ENCODE measurements around the gene TMEM164.

The TMEM164 gene

DNA sequence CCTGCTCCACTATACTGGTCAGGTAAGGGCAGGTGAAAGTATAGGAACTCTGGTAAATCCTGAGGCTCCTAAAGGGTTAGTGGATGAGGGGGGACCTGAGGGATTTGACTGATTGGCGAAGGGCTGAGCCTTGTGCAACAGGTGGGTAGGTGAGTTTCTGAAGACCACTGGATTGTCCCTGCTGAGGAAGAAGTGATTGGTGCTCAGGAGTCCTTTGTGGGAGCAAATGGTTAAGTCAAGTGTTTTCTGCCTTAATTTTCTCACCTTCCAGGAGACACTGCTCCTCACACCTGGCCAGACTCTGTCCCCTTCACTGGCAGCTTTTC is 158.4 kb downstream of the TMEM164 start:
- Histone ChIP-seq H3K9ac (ENCODE audit: low read length) (no peak overlapping the region), H3K36me3 (replicated peaks; ENCODE audit: insufficient read depth, low read length) (no peaks in the 10 kb centered on the region), H3K4me3 (ENCODE audit: low read length) (no peak overlapping the region), H3K4me2 (ENCODE audit: low read depth, low read length) (no peak overlapping the region), H3K4me1 (ENCODE audit: low read length) (peaks cover 29% of the 10 kb centered on the region), H3K9me2 (replicated peaks; ENCODE audit: insufficient read depth, low read length) (no peaks in the 10 kb centered on the region), H4K20me1 (ENCODE audit: insufficient read depth, low read length) (peaks cover 3% of the 10 kb centered on the region; the same call in 1 of the 2 replicates), H3K27me3 (replicated peaks; ENCODE audit: insufficient read depth, low read length) (no peaks in the 10 kb centered on the region), H3K79me2 (ENCODE audit: low read length) (peaks cover 31% of the 10 kb centered on the region), H3F3A (ENCODE audit: insufficient read depth, low read length) (peaks cover 12% of the 10 kb centered on the region), H2AFZ (ENCODE audit: low read length) (no peak overlapping the region), H3K9me3 (replicated peaks; ENCODE audit: insufficient read depth, low read length) (no peaks in the 10 kb centered on the region), H3K27ac (ENCODE audit: low read length) (no peak overlapping the region)
- no peak for DNase-seq
- TF ChIP-seq, protein P1, sequence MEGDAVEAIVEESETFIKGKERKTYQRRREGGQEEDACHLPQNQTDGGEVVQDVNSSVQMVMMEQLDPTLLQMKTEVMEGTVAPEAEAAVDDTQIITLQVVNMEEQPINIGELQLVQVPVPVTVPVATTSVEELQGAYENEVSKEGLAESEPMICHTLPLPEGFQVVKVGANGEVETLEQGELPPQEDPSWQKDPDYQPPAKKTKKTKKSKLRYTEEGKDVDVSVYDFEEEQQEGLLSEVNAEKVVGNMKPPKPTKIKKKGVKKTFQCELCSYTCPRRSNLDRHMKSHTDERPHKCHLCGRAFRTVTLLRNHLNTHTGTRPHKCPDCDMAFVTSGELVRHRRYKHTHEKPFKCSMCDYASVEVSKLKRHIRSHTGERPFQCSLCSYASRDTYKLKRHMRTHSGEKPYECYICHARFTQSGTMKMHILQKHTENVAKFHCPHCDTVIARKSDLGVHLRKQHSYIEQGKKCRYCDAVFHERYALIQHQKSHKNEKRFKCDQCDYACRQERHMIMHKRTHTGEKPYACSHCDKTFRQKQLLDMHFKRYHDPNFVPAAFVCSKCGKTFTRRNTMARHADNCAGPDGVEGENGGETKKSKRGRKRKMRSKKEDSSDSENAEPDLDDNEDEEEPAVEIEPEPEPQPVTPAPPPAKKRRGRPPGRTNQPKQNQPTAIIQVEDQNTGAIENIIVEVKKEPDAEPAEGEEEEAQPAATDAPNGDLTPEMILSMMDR (IDR thresholded peaks at IDR 0.05; ENCODE audit: low read length) = no peak
- no peak for TF ChIP-seq EZH2 (optimal IDR thresholded peaks at IDR 0.05; ENCODE audit: low read depth, low read length)
- no peak for TF ChIP-seq EZH2phosphoT487 (IDR thresholded peaks at IDR 0.05; ENCODE audit: low read length)

GRCh38 chrX:110162131-110162530 is 159.2 kb downstream of the TMEM164 start:
- DNase-seq = no peak
- H3K4me2 ChIP-seq (ENCODE audit: low read depth, low read length) = no peak overlapping the region
- no peaks in the 10 kb centered on the region for H3K9me3 ChIP-seq (replicated peaks; ENCODE audit: insufficient read depth, low read length)
- no peaks in the 10 kb centered on the region for H3K27me3 ChIP-seq (replicated peaks; ENCODE audit: insufficient read depth, low read length)
- no peak overlapping the region for H3K27ac ChIP-seq (ENCODE audit: low read length)
- H3K4me1 ChIP-seq (ENCODE audit: low read length) = peaks cover 29% of the 10 kb centered on the region
- no peak overlapping the region for H2AFZ ChIP-seq (ENCODE audit: low read length)
- no peaks in the 10 kb centered on the region for H3K36me3 ChIP-seq (replicated peaks; ENCODE audit: insufficient read depth, low read length)
- peaks cover 3% of the 10 kb centered on the region; the same call in 1 of the 2 replicates for H4K20me1 ChIP-seq (ENCODE audit: insufficient read depth, low read length)
- H3K9ac ChIP-seq (ENCODE audit: low read length) = no peak overlapping the region
- H3F3A ChIP-seq (ENCODE audit: insufficient read depth, low read length) = peaks cover 12% of the 10 kb centered on the region
- TF ChIP-seq, protein P1 (IDR thresholded peaks at IDR 0.05; ENCODE audit: low read length) = no peak
- no peak for TF ChIP-seq EZH2phosphoT487 (IDR thresholded peaks at IDR 0.05; ENCODE audit: low read length)
- TF ChIP-seq EZH2 (optimal IDR thresholded peaks at IDR 0.05; ENCODE audit: low read depth, low read length) = no peak
- no peak overlapping the region for H3K4me3 ChIP-seq (ENCODE audit: low read length)
- H3K79me2 ChIP-seq (ENCODE audit: low read length) = peaks cover 26% of the 10 kb centered on the region
- H3K9me2 ChIP-seq (replicated peaks; ENCODE audit: insufficient read depth, low read length) = no peaks in the 10 kb centered on the region

DNA sequence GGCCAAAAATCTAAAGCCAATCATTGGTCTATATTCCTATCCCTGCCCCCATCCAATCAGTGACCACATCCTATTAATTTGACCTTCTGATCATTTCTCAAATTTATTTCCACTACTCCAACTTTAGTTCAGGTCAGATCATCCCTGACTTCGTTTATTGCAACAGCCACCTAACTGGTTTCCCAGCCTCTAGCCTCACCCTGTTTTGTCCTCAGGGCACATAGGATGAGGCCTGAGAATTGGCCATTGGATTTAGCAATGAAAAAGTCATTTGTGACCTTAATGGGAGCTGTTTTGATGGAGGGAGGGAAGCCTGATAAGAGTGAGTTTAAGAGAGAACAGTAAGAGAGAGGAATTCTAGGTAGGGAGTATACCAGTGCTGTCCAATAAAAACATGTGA is 160.0 kb downstream of the TMEM164 start:
- H3F3A ChIP-seq (ENCODE audit: insufficient read depth, low read length) = peaks cover 12% of the 10 kb centered on the region
- no peaks in the 10 kb centered on the region for H3K36me3 ChIP-seq (replicated peaks; ENCODE audit: insufficient read depth, low read length)

More for the DNA sequence above, 160.0 kb downstream of the TMEM164 start:
- Histone ChIP-seq H3K4me1 (ENCODE audit: low read length) (peaks cover 29% of the 10 kb centered on the region), H3K4me3 (ENCODE audit: low read length) (no peak overlapping the region), H3K9ac (ENCODE audit: low read length) (no peak overlapping the region), H3K9me2 (replicated peaks; ENCODE audit: insufficient read depth, low read length) (no peaks in the 10 kb centered on the region), H2AFZ (ENCODE audit: low read length) (no peak overlapping the region), H3K79me2 (ENCODE audit: low read length) (peaks cover 26% of the 10 kb centered on the region), H3K9me3 (replicated peaks; ENCODE audit: insufficient read depth, low read length) (no peaks in the 10 kb centered on the region), H4K20me1 (ENCODE audit: insufficient read depth, low read length) (peaks cover 3% of the 10 kb centered on the region; the same call in 1 of the 2 replicates), H3K4me2 (ENCODE audit: low read depth, low read length) (no peak overlapping the region), H3K27me3 (replicated peaks; ENCODE audit: insufficient read depth, low read length) (no peaks in the 10 kb centered on the region), H3K27ac (ENCODE audit: low read length) (no peak overlapping the region)
- TF ChIP-seq, protein P1 (IDR thresholded peaks at IDR 0.05; ENCODE audit: low read length) = no peak
- TF ChIP-seq EZH2phosphoT487 (IDR thresholded peaks at IDR 0.05; ENCODE audit: low read length) = no peak
- no peak for DNase-seq

Measured in MM.1S (cell line).